HL-60/S4 (cell line): ENCODE measurements around the gene PRSS8.

Experiments used
- in situ Hi-C: fragments of 300-500 bp; cut with MboI; formaldehyde crosslinking; loops from 2 replicates; pipeline ENCODE4 v1.14.3; 2022; ENCODE audit warnings: low sequenced_read_pairs

Gene PRSS8

GRCh38 chr16:31130336-31130891 lies 5.1 kb downstream of the PRSS8 start:
- in situ Hi-C loops = no loop called here

GRCh38 chr16:31129568-31130335 lies 5.8 kb downstream of the PRSS8 start:
- in situ Hi-C loops = no loop called here

- in situ Hi-C loops = no loop called here
Measured at GRCh38 chr16:31128711-31129567, 6.6 kb downstream of the PRSS8 start.

GRCh38 chr16:31127182-31127581 lies 8.3 kb downstream of the PRSS8 start:
- in situ Hi-C loops = no loop called here

GRCh38 chr16:31125844-31126243 lies 9.7 kb downstream of the PRSS8 start:
- in situ Hi-C loops = no loop called here

- in situ Hi-C loops = no loop called here
Measured at GRCh38 chr16:31120129-31120528, 15.4 kb downstream of the PRSS8 start.

GRCh38 chr16:31118223-31119155 lies 17.0 kb downstream of the PRSS8 start:
- in situ Hi-C loops = no loop called here

GRCh38 chr16:31117384-31118222 lies 17.9 kb downstream of the PRSS8 start, which contains the start of gene KAT8:
Gene KAT8 (plus strand): TSS chr16:31117664. CDS start chr16:31117682, 18 bp downstream.
- in situ Hi-C loops = no loop called here

GRCh38 chr16:31114468-31114867 lies 21.1 kb downstream of the PRSS8 start:
- in situ Hi-C loops = no loop called here

- in situ Hi-C loops = no loop called here
Measured at GRCh38 chr16:31113121-31114120, 22.1 kb downstream of the PRSS8 start.

- in situ Hi-C loops = no loop called here
Measured at GRCh38 chr16:31112711-31113110, 22.8 kb downstream of the PRSS8 start.

- in situ Hi-C loops = no loop called here
Measured at GRCh38 chr16:31111881-31112466, 23.6 kb downstream of the PRSS8 start.

GRCh38 chr16:31110106-31111034 lies 25.2 kb downstream of the PRSS8 start:
- in situ Hi-C loops = no loop called here

GRCh38 chr16:31109622-31110021 lies 25.9 kb downstream of the PRSS8 start:
- in situ Hi-C loops = no loop called here

GRCh38 chr16:31108794-31109558 lies 26.6 kb downstream of the PRSS8 start:
- in situ Hi-C loops = no loop called here
